GM18507 (cell line): Measurements from ENCODE around the gene MCTP1.
A peak's percentile ranks its signal among the peaks of the same experiment; 100 is the strongest.

Experiments used
- DNase-seq: peaks from one replicate; pipeline ENCODE4 v3.0.0; 2011; ENCODE audit warnings: low read depth; ENCODE audit not compliant: insufficient read length; ENCODE audit errors: extremely low spot score
- FAIRE-seq: peaks from 2 replicates; lab custom pipeline; 2011; peaks lifted over from hg19 to GRCh38; lab: Jason Lieb, UNC

MCTP1 gene

GRCh38 chr5:94811331-94811730, 473.6 kb downstream of the MCTP1 start:
- FAIRE-seq = no peak

DNA sequence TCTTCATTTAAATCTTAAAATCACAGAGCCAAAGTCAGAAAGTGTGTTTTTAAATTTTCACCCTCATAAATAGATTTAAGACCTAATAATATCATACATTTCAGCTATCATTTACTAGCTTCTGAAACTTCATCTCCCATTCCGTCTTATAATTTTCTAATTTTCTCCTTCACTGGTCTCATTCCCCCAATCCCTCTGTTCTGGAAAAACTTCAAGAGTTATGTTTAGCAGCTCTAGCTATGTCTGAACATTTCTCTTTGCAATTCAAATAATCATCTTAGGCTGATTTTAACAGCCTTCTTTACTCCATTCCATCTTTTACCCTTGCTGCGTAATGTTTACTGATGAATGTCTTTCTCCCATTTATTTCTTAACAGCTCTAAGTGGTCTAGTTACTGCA, 474.0 kb downstream of the MCTP1 start:
- no peak for DNase-seq
- no peak for FAIRE-seq

More at GRCh38 chr5:94811331-94811730, 473.6 kb downstream of the MCTP1 start:
- DNase-seq = no peak

GRCh38 chr5:94810281-94810680, 474.6 kb downstream of the MCTP1 start:
- no peak for FAIRE-seq

DNA sequence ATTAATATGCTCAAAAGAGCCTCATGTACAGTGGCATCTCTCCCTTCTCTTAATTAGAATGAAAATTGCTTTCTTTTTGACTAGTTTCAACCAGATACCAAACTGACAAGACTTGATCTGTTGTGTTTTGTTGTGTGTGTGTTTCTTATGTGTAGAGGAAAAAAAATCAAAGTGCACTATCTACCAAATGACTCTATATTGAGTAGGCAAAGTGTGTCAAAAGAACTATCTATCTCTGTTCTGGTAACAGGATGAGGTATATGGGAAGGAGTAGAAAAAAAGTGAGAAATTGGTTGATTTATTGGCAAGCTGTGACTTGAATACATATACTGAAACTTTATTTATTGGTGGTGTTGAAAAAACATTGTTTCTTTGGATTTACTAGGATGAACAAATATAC, 476.4 kb downstream of the MCTP1 start:
- FAIRE-seq (peak; percentile 15), DNase-seq (no peak)

More at GRCh38 chr5:94810281-94810680, 474.6 kb downstream of the MCTP1 start:
- DNase-seq = no peak

GRCh38 chr5:94807985-94808384, 476.9 kb downstream of the MCTP1 start:
- no peak for FAIRE-seq

GRCh38 chr5:94802450-94802849, 482.4 kb downstream of the MCTP1 start:
- FAIRE-seq (no peak), DNase-seq (no peak)

More at GRCh38 chr5:94807985-94808384, 476.9 kb downstream of the MCTP1 start:
- DNase-seq = no peak

GRCh38 chr5:94796586-94796985, 488.3 kb downstream of the MCTP1 start:
- no peak for DNase-seq
- no peak for FAIRE-seq

DNA sequence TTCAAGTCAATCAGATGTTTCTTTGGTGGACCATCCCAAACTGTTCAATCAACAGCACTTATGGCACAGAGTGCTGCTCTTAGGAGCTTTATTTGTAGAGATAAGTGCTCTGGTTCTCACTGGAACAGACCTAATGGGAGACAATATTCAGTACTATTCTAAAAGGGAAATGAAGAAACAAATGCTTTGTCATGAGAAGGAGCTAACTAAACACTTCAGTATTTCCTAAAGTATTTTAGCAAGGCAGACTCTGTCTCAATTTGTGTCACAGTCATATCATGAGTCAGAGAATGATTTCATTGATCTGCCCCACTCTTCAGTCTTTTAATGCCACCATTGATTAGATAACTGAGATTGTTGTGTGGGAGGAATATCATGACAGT, 491.1 kb downstream of the MCTP1 start:
- DNase-seq = no peak
- FAIRE-seq = peak; percentile 38

- DNase-seq (peak; percentile 62), FAIRE-seq (peak; percentile 99)
Measured at GRCh38 chr5:94793113-94793815, 491.6 kb downstream of the MCTP1 start.

- no peak for DNase-seq
- no peak for FAIRE-seq
Measured at GRCh38 chr5:94791829-94792228, 493.1 kb downstream of the MCTP1 start.

DNA sequence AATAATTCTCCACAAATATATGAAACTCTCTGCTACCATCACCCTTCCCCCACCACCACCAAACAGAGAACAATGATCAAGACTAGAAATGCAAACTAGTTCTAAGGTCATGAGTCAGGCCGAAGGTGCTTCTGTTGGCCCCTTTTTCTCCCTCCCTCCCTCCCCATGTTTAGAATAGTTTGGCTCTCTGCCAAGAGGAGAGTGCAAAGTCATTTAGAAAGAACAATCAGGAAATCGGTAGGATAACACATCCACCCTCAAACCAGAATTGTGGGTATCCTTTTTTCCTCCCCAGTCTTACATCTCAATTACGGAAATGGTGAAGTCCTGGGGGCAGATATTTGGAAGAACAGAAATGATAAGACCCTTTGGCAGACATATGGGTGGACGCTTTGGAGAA, 496.4 kb downstream of the MCTP1 start:
- DNase-seq (no peak), FAIRE-seq (no peak)

- FAIRE-seq (no peak), DNase-seq (no peak)
Measured at GRCh38 chr5:94784536-94785505, 500.1 kb downstream of the MCTP1 start.

GRCh38 chr5:94782383-94782782, 502.5 kb downstream of the MCTP1 start:
- FAIRE-seq = no peak
- no peak for DNase-seq

- DNase-seq (no peak), FAIRE-seq (no peak)
Measured at GRCh38 chr5:94779684-94780083, 505.2 kb downstream of the MCTP1 start.

DNA sequence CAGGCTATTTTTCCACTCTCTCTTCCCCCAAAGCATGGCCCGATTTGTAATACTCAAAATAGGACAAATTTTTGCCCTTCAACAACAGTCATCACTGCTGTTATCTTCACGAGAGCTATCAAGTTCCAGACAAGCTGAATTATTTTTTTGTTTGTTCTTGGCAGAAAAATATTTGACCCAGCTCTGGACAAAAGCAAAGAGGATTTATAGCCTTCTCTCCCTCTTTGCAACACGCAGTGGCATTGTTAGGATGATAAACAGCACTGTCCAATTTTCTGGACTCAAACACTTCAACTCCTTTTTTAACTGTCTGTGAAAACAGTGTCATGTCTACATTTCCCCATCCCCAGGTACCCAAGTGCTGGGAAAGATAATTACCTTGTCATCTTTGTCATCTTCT, 506.2 kb downstream of the MCTP1 start:
- FAIRE-seq (no peak), DNase-seq (no peak)

DNA sequence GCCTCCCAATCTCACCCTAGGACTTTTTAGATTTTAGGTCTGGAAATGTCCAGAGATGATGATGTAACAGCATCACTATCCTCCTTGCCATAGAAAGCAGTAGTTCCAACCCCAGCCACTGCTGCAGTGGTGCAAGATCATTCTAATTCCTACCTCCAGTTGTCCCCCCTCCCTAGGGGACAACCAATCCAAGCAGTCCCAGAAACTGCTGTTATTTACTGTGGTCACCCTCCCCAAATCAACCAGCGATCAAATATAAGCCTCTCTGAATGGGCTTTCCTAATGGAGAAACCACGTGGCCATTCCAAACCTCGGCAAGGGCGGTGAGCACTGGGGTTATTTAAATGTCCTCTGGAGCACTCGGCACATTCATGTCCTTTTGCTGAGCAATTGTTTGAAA, 506.6 kb downstream of the MCTP1 start:
- no peak for FAIRE-seq
- DNase-seq = no peak

DNA sequence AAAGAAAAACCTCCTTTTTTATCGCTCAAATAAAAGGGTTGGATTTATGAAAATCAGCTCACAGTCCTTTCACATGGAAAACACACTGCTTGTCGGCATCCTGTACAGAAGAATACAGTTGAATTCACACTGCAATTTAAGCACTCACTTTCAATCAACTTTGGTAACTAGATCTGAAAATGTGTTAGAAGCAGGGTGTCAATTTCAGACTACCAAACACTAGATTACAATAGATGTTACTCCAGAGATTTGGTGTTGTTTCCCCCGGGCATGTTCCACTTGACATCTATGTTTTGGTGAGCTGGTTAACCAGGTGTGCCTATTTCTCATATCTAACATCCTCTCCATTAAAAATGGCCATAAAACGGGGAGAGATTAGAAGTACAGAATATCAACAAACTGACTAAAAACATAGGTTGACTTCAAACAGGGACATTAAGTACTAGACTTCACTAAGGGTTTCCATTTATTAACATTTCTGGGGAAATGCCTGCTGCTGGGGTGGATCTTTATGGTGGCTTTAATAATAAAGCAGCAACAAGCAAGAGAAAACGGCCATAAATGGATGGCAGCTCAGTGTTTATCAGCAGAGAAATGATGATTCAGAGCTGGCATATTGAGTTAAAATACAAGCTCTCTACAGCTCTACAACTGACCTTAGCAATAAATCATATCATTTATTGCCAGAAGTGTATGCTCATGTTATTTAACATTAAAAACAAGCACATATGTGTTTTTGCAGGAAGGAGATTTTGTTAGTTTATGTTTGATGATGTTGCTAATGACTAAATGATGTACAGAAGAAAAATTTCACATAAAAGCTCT, 507.6 kb downstream of the MCTP1 start:
- no peak for FAIRE-seq
- DNase-seq = no peak

- FAIRE-seq (no peak), DNase-seq (no peak)
Measured at GRCh38 chr5:94776167-94776566, 508.7 kb downstream of the MCTP1 start.

DNA sequence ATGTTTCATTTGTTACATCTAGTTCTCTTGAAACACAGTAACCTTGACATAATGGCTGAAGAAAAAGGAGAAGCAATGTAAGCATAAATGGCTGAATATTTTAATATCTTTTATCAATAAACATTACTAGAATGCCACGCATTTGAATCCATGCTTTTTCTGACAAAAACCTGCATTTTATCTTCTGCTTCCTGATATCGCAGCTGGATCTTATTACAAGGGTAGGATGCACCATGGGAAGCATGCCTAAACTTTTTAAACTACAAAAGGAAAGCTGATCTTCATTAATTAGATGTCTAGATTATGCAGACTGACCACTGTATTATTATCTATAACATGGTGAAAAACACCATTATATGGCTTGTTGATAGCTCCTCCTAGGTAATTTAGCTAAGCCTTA, 509.8 kb downstream of the MCTP1 start:
- FAIRE-seq = no peak
- no peak for DNase-seq

- FAIRE-seq (no peak), DNase-seq (no peak)
Measured at GRCh38 chr5:94771742-94772141, 513.2 kb downstream of the MCTP1 start.
